Endothelial cell (in vitro differentiated cells): ENCODE measurements around the gene TPX2. TPM values are rescaled to one million over a fixed set of nuclear protein-coding genes. Genes with fewer than 3 reads are reported as not detected.

ENCODE experiments used
- DNase-seq: peaks from one replicate; pipeline ENCODE4 v3.0.0; 2021; ENCODE audit warnings: low spot score
- H3K27ac Mint-ChIP-seq: one replicate; pipeline ENCODE4 v1.8.0; 2021; ENCODE audit warnings: mixed read lengths, inconsistent platforms; ENCODE audit not compliant: unreplicated experiment
- H3K27me3 Mint-ChIP-seq: one replicate; pipeline ENCODE4 v1.8.0; 2021; ENCODE audit warnings: mild to moderate bottlenecking, moderate library complexity, mixed read lengths, inconsistent platforms; ENCODE audit not compliant: unreplicated experiment
- H3K36me3 Mint-ChIP-seq: one replicate; pipeline ENCODE4 v1.8.0; 2021; ENCODE audit warnings: mild to moderate bottlenecking, low read depth, mixed read lengths, inconsistent platforms; ENCODE audit not compliant: unreplicated experiment
- H3K4me1 Mint-ChIP-seq: one replicate; pipeline ENCODE4 v1.8.0; 2021; ENCODE audit warnings: mild to moderate bottlenecking, mixed read lengths, inconsistent platforms; ENCODE audit not compliant: unreplicated experiment
- H3K4me3 Mint-ChIP-seq: one replicate; pipeline ENCODE4 v1.8.0; 2021; ENCODE audit warnings: mild to moderate bottlenecking, mixed read lengths, inconsistent platforms; ENCODE audit not compliant: unreplicated experiment
- H3K9me3 Mint-ChIP-seq: one replicate; pipeline ENCODE4 v1.8.0; 2021; ENCODE audit warnings: mixed read lengths, inconsistent platforms; ENCODE audit not compliant: unreplicated experiment
- total RNA-seq: library from RNA; stranded (reverse); fragmentation: NEBNext Ultra II Directional; extraction: Animal tissue kit (Norgen Biotek cat#: 25700); gene quantifications from one replicate; pipeline ENCODE4 v1.2.1, GENCODE V29; 2021; ENCODE audit not compliant: unreplicated experiment
- TF ChIP-seq, protein P1 (sequence below): fragments of 200-600 bp; sonication (generic); IDR thresholded peaks from one replicate; pipeline ENCODE4 v1.5.0; 2021; ENCODE audit warnings: antibody characterized with exemption; ENCODE audit not compliant: unreplicated experiment

TPX2 gene
- total RNA-seq, 1 donor from 2014 or later, result 27.2 TPM

DNA sequence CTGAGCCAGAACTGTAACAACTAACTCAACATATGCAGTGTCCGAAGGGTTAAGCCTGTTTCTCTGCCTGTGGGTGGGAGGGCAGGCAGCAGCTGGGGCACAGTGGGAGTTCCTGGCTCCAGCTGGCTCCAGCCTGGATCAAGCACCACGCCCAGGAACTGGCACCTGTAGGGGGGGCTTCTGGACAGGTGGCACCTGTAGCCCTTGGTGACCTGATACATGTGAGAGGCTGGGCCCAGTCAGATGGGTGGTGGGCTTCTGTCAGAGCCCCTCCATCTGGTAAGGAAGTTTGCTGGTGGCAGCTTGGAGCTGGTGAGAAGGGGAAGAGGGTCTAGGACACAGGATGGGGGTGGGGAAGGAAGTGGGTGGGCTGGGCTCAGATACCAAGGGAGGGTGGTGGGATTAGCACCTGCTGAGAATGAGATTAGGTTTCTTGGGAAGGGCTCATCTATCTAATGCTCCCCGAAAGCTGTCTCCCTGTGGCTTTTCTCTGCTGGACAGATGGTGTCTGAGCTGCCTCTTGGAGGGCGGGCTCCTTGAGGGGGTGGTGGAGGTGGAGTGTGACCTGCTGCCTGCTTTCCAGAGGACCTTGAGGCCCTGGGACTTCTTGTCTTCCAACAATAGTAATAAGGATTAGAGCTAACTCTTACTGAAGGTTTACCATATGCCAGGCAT is 45.0 kb upstream of the TPX2 start:
- Mint-ChIP-seq H3K4me1 (peaks cover 36% of the 10 kb centered on the region), H3K4me3 (no peak overlapping the region), H3K9me3 (no peaks in the 10 kb centered on the region), H3K27me3 (peaks cover 5% of the 10 kb centered on the region), H3K36me3 (peaks cover 21% of the 10 kb centered on the region), H3K27ac (no peak overlapping the region)
- no peak for DNase-seq
- TF ChIP-seq, protein P1, sequence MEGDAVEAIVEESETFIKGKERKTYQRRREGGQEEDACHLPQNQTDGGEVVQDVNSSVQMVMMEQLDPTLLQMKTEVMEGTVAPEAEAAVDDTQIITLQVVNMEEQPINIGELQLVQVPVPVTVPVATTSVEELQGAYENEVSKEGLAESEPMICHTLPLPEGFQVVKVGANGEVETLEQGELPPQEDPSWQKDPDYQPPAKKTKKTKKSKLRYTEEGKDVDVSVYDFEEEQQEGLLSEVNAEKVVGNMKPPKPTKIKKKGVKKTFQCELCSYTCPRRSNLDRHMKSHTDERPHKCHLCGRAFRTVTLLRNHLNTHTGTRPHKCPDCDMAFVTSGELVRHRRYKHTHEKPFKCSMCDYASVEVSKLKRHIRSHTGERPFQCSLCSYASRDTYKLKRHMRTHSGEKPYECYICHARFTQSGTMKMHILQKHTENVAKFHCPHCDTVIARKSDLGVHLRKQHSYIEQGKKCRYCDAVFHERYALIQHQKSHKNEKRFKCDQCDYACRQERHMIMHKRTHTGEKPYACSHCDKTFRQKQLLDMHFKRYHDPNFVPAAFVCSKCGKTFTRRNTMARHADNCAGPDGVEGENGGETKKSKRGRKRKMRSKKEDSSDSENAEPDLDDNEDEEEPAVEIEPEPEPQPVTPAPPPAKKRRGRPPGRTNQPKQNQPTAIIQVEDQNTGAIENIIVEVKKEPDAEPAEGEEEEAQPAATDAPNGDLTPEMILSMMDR, result no peak

DNA sequence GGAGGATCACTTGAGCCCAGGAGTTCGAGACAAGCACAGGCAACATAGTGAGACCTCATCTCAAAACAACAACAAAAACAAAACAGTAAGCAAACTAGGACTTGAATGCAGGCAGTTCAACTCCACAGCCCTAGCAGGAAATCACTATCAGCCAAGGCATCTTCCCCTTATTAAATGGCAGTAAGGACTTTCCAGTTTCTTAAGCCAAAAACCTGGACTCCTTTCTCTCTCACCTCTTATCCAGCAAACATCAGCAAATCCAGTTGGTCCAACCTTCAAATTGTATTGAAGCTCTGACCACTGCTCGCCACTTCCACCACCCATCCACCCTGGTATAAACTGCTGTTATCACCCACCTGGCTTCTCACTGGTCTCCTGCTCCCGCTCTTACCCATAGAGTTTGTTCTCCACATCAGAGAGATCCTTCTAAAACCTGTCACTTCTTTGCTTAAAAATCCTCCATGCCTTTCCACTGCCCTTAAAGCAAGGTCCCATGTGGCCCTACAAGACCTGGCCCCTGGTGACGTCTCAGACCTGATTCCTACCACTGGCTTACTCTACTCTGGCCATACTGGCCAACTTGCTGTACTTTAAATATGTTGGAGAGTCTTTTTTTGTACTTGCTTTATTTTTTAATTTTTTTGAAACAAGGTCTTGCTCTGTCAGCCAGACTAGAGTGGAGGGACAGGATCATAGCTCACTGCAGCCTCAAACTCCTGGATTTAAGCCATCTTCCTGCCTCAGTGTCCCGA is 44.1 kb upstream of the TPX2 start:
- Mint-ChIP-seq H3K27me3 (peaks cover 3% of the 10 kb centered on the region), H3K4me3 (peak overlapping the region; percentile 4), H3K36me3 (peaks cover 21% of the 10 kb centered on the region), H3K9me3 (no peaks in the 10 kb centered on the region), H3K27ac (peak overlapping the region; percentile 16), H3K4me1 (peaks cover 45% of the 10 kb centered on the region)
- DNase-seq, result no peak
- TF ChIP-seq, protein P1, result no peak

DNA sequence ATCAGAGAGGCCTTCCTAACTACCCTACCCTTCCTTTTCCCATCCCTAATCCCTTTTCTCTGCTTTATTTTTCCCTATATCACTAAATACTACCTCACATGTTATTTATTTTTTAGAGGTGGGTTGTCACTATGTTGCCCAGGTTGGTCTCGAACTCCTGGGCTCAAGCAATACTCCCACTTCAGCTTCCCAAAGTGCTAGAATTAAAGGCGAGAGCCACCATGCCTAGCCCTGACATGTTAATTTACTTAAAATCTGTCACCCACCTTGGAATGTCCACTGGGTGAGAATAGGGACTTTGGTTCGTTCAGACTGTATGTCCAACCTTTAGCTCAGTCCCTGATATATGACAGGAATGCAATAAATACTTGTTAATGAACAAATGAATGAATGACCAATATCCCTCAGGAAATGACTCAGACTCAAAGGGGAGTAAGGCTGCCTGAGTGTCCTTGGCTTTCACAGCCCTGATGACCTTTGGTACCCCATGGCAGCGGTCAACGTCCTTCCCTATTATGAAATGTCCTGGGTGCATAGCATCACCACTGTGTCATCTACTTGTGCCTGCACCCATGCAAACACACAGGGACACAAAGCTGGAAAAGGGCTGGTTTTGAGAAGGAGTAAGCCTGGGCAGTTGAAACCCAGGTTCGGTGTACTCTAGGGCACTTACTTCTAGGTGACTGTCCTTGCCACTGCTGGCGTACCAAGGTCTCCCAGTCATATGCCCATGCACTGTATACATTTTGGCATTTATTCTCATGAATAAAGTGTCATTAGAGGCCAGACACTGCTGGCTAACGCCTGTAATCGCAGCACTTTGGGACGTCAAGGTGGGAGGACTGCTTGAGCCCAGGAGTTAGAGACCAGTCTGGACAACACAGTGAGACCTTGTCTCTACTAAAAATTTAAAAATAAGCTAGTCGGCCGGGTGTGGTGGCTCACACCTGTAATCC is 43.0 kb upstream of the TPX2 start:
- H3K9me3 Mint-ChIP-seq, result no peaks in the 10 kb centered on the region
- TF ChIP-seq, protein P1, result no peak
- H3K36me3 Mint-ChIP-seq, result peaks cover 21% of the 10 kb centered on the region
- peaks cover 52% of the 10 kb centered on the region for H3K4me1 Mint-ChIP-seq
- H3K4me3 Mint-ChIP-seq, result peak overlapping the region; percentile 23
- H3K27ac Mint-ChIP-seq, result no peak overlapping the region
- H3K27me3 Mint-ChIP-seq, result peaks cover 3% of the 10 kb centered on the region
- DNase-seq, result no peak

DNA sequence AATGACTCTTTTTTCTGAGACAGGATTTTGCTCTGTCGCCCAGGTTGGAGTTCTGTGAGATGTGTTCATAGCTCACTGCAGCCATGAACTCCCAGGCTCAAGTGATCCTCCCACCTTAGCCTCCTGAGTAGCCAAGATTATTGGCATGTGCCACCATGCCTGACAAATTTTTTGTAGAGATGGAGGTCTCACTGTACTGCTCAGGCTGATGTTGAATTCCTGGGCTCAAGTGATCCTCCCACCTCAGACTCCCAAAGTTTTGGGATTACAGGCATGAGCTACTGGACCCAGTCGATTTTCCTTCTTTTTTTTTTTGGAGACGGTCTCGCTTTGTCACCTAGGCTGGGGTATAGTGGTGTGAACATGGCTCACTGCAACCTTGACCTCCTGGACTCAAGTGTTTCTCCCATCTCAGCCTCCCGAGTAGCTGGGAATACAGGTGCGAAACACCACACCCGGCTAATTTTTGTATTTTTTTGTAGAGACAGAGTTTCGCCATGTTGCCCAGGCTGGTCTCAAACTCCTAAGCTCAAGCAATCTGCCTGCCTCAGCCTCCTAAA is 40.8 kb upstream of the TPX2 start:
- peaks cover 3% of the 10 kb centered on the region for H3K27me3 Mint-ChIP-seq
- H3K4me3 Mint-ChIP-seq, result no peak overlapping the region
- peak overlapping the region; percentile 97 for H3K27ac Mint-ChIP-seq
- H3K36me3 Mint-ChIP-seq, result peaks cover 21% of the 10 kb centered on the region
- TF ChIP-seq, protein P1, result no peak
- DNase-seq, result no peak
- no peaks in the 10 kb centered on the region for H3K9me3 Mint-ChIP-seq
- H3K4me1 Mint-ChIP-seq, result peaks cover 48% of the 10 kb centered on the region
